Epidermal melanocyte (primary cell): ENCODE measurements around the gene ATP12A.

Source experiments
- DNase-seq: peaks from one replicate; pipeline ENCODE4 v3.0.0; 2011; ENCODE audit warnings: low spot score; ENCODE audit not compliant: insufficient read length

Gene ATP12A

GRCh38 chr13:24680258-24680920, at the start of gene ATP12A:
Gene ATP12A, plus strand, starts transcription at chr13:24680408. Its CDS starts 336 bp downstream, at chr13:24680744.
- no peak for DNase-seq

- DNase-seq, result no peak
Measured at GRCh38 chr13:24630851-24631620, 49.2 kb upstream of the ATP12A start.

GRCh38 chr13:24631922-24632321, 48.3 kb upstream of the ATP12A start:
- no peak for DNase-seq

- no peak for DNase-seq
Measured at GRCh38 chr13:24632382-24633121, 47.7 kb upstream of the ATP12A start.

- DNase-seq, result no peak
Measured at GRCh38 chr13:24636776-24637175, 43.4 kb upstream of the ATP12A start.

- no peak for DNase-seq
Measured at GRCh38 chr13:24638096-24638495, 42.1 kb upstream of the ATP12A start.

- DNase-seq, result no peak
Measured at GRCh38 chr13:24640752-24641151, 39.5 kb upstream of the ATP12A start.

- no peak for DNase-seq
Measured at GRCh38 chr13:24642219-24642618, 38.0 kb upstream of the ATP12A start.

GRCh38 chr13:24644036-24644435, 36.2 kb upstream of the ATP12A start:
- no peak for DNase-seq

GRCh38 chr13:24648271-24648670, 31.9 kb upstream of the ATP12A start:
- DNase-seq, result no peak

GRCh38 chr13:24648983-24649687, 31.1 kb upstream of the ATP12A start:
- DNase-seq, result no peak

- no peak for DNase-seq
Measured at GRCh38 chr13:24649688-24650043, 30.5 kb upstream of the ATP12A start.

- peak; percentile 62 for DNase-seq
Measured at GRCh38 chr13:24650161-24650560, 30.0 kb upstream of the ATP12A start.

- no peak for DNase-seq
Measured at GRCh38 chr13:24651718-24652345, 28.4 kb upstream of the ATP12A start.

- DNase-seq, result no peak
Measured at GRCh38 chr13:24652359-24652758, 27.8 kb upstream of the ATP12A start.

GRCh38 chr13:24654741-24655140, 25.5 kb upstream of the ATP12A start:
- DNase-seq, result peak; percentile 27

- DNase-seq, result no peak
Measured at GRCh38 chr13:24659239-24659638, 21.0 kb upstream of the ATP12A start.

GRCh38 chr13:24660023-24660741, 20.0 kb upstream of the ATP12A start:
- DNase-seq, result no peak

GRCh38 chr13:24661713-24662112, 18.5 kb upstream of the ATP12A start:
- no peak for DNase-seq
